A549 (cell line): ENCODE data around the gene TAF13. TPM values are rescaled to one million over a fixed set of nuclear protein-coding genes. Genes with fewer than 3 reads are reported as not detected.
A peak's percentile ranks its signal among the peaks of the same experiment; 100 is the strongest.

ENCODE experiments used
- ATAC-seq, 2 experiments: fragments of 200-7000 bp in 1 of 2; fragments of >200 bp in 1 of 2; cut with Nextera tagmentation in 1 of 2; cut with Tn5 transposase in 1 of 2; 3 replicates each; pipeline versions ENCODE4 v1.8.0 to v1.9.1; 2018 to 2020; ENCODE audit warnings: mild to moderate bottlenecking in 1 of 2, moderate library complexity in 1 of 2
- CTCF ChIA-PET: fragments of 300-600 bp; sonication (Branson Sonifier 250); formaldehyde crosslinking; extraction: SDS; loops from one replicate; lab custom pipeline; 2021; ENCODE audit warnings: antibody characterized with exemption, inconsistent platforms; lab: Yijun Ruan, JAX
- POLR2A ChIA-PET: fragments of 350-600 bp; formaldehyde crosslinking; extraction: SDS; loops from one replicate; lab custom pipeline; 2021; ENCODE audit warnings: antibody characterized with exemption, inconsistent platforms; lab: Yijun Ruan, JAX
- DNase-seq, 2 experiments: peaks; one replicate each; pipeline versions ENCODE4 v3.0.0 to v3.0.0-alpha.2; 2011 to 2016; ENCODE audit warnings: low read depth in 1 of 2, low spot score in 1 of 2
- FAIRE-seq: peaks from 2 replicates; lab custom pipeline; 2011; peaks lifted over from hg19 to GRCh38; lab: Jason Lieb, UNC
- H3K27ac ChIP-seq, 2 experiments: fragments of >200 bp; sonication (Bioruptor Twin); formaldehyde crosslinking; 3 replicates each; pipeline ENCODE4 v1.5.1; 2016 to 2017
- H3K4me1 ChIP-seq: fragments of >200 bp; sonication (Bioruptor Twin); formaldehyde crosslinking; 3 replicates; pipeline ENCODE4 v1.6.1; 2016
- H3K4me2 ChIP-seq: fragments of >200 bp; sonication (Bioruptor Twin); formaldehyde crosslinking; 3 replicates; pipeline ENCODE4 v1.6.1; 2016
- H3K4me3 ChIP-seq: fragments of >200 bp; sonication (Bioruptor Twin); formaldehyde crosslinking; 3 replicates; pipeline ENCODE4 v1.5.1; 2016
- H3K9me3 ChIP-seq: fragments of >200 bp; sonication (Bioruptor Twin); formaldehyde crosslinking; 3 replicates; pipeline ENCODE4 v1.6.1; 2016
- ATOH8 ChIP-seq: fragments of 250-450 bp; sonication (Bioruptor Pico); IDR thresholded peaks from 2 replicates; pipeline ENCODE4 v1.5.0; 2020; ENCODE audit warnings: low read depth, mild to moderate bottlenecking, moderate library complexity
- BCL3 ChIP-seq: fragments of >200 bp; sonication (Bioruptor Twin); formaldehyde crosslinking; IDR thresholded peaks from 3 replicates; pipeline ENCODE4 v1.6.1; 2016
- BHLHE40 ChIP-seq: IDR thresholded peaks from 2 replicates; pipeline ENCODE4 v1.6.1; 2012; ENCODE audit warnings: low read depth, low read length, inconsistent platforms
- CEBPB ChIP-seq, 2 experiments: fragments of >200 bp in 1 of 2; sonication (Bioruptor Twin) in 1 of 2; formaldehyde crosslinking in 1 of 2; IDR thresholded peaks; 2 replicates each; pipeline ENCODE4 v1.6.1; 2012 to 2016
- EHF ChIP-seq: fragments of 250-450 bp; sonication (Bioruptor Pico); IDR thresholded peaks from 2 replicates; pipeline ENCODE4 v1.5.0; 2020; ENCODE audit warnings: mild to moderate bottlenecking
- EHMT2 ChIP-seq: fragments of 200-600 bp; sonication (generic); IDR thresholded peaks from 2 replicates; pipeline ENCODE4 v1.6.1; 2016; ENCODE audit warnings: antibody characterized with exemption, low read depth, mild to moderate bottlenecking, moderate library complexity
- GATA3 ChIP-seq: IDR thresholded peaks from 2 replicates; pipeline ENCODE4 v1.6.1; 2012; ENCODE audit warnings: borderline replicate concordance
- HES2 ChIP-seq: fragments of >200 bp; sonication (Bioruptor Twin); formaldehyde crosslinking; IDR thresholded peaks from 2 replicates; pipeline ENCODE4 v1.6.1; 2016
- HEYL ChIP-seq: fragments of 250-450 bp; sonication (Bioruptor Pico); IDR thresholded peaks from 2 replicates; pipeline ENCODE4 v1.8.0; 2021; ENCODE audit warnings: mild to moderate bottlenecking, moderate library complexity
- HOXB13 ChIP-seq: fragments of 250-450 bp; sonication (Bioruptor Pico); IDR thresholded peaks from 2 replicates; pipeline ENCODE4 v1.5.0; 2020; ENCODE audit warnings: low read depth, mild to moderate bottlenecking, moderate library complexity
- JUN ChIP-seq, 2 experiments: fragments of >200 bp; sonication (Bioruptor Twin); formaldehyde crosslinking; IDR thresholded peaks; 2 replicates in 1 of 2; 3 replicates in 1 of 2; pipeline ENCODE4 v1.6.1; 2016 to 2017
- KDM5A ChIP-seq: fragments of 200-600 bp; sonication (generic); IDR thresholded peaks from 2 replicates; pipeline ENCODE4 v1.6.1; 2016; ENCODE audit warnings: antibody characterized with exemption, mild to moderate bottlenecking
- MAX ChIP-seq: IDR thresholded peaks from 2 replicates; pipeline ENCODE4 v1.6.1; 2012
- MAZ ChIP-seq: fragments of 150-350 bp; IDR thresholded peaks from 2 replicates; pipeline ENCODE4 v1.6.1; 2014; ENCODE audit warnings: antibody characterized with exemption, low read depth, low read length, borderline replicate concordance
- NPAS2 ChIP-seq: fragments of 250-450 bp; sonication (Bioruptor Pico); IDR thresholded peaks from 2 replicates; pipeline ENCODE4 v1.8.0; 2022; ENCODE audit warnings: mild to moderate bottlenecking, moderate library complexity, borderline replicate concordance
- PHF8 ChIP-seq: fragments of 200-600 bp; sonication (generic); IDR thresholded peaks from 2 replicates; pipeline ENCODE4 v1.6.1; 2016; ENCODE audit warnings: low read depth, mild to moderate bottlenecking, antibody characterized with exemption, moderate library complexity, borderline replicate concordance
- POLR2A ChIP-seq: IDR thresholded peaks from 2 replicates; pipeline ENCODE4 v1.6.1; 2012; ENCODE audit warnings: mild to moderate bottlenecking, low read length
- SMC3 ChIP-seq: fragments of >200 bp; sonication (Bioruptor Twin); formaldehyde crosslinking; IDR thresholded peaks from 3 replicates; pipeline ENCODE4 v1.6.1; 2018; ENCODE audit warnings: inconsistent platforms
- ZNF302 ChIP-seq: fragments of 250-450 bp; sonication (Bioruptor Pico); IDR thresholded peaks from 2 replicates; pipeline ENCODE4 v1.9.0; 2021; ENCODE audit warnings: inconsistent platforms, mild to moderate bottlenecking, moderate library complexity
- WGBS: methylation state at CpG from one replicate; pipeline ENCODE4 v1.1.6; 2017; ENCODE audit errors: missing lambda C conversion rate; 5-methylcytosine and 5-hydroxymethylcytosine counted together
- polyA plus RNA-seq, 4 experiments: library from polyadenylated mRNA; depleted of rRNA in 3 of 4; stranded (reverse); fragments of >200 nt; fragmentation: RNase III in 1 of 4; extraction: RNeasy Plus Mini Kit Qiagen cat#74134 plus additional on column Dnase treatment in 1 of 4; gene quantifications; 2 replicates in 3 of 4; 3 replicates in 1 of 4; pipeline ENCODE4 v1.2.3, GENCODE V29; 2011 to 2017

TAF13 gene
- polyA plus RNA-seq, 2 of the 4 experiments (the other 2 are of a cell fraction) = 46.7 to 50.5 TPM

GRCh38 chr1:109083501-109083900 lies 7.7 kb upstream of the TAF13 start:
- H3K9me3 ChIP-seq = no peaks in the 10 kb centered on the region
- ATAC-seq = no peak
- WGBS = 89% methylated on average over 3 of the region's 3 CpGs
- no peak overlapping the region for H3K4me3 ChIP-seq
- no peak for TF ChIP-seq ATOH8 (CRISPR knock-in tag)
- H3K27ac ChIP-seq = no peak overlapping the region
- CTCF ChIA-PET = interaction anchor here (0.6 to 2.1 kb wide), 4 partner anchors 14 to 29 kb away, joined by 3 to 7 read pairs (median 4); a partner anchor contains a TSS
- no peak overlapping the region for H3K4me2 ChIP-seq
- POLR2A ChIA-PET = no interaction called here
- H3K4me1 ChIP-seq = no peaks in the 10 kb centered on the region
- DNase-seq = no peak
- no peak for FAIRE-seq

- CTCF ChIA-PET = interaction anchor here (3.2 kb wide), 1 partner anchor 8 kb away, joined by 13 read pairs; no protein-coding TSS in a partner anchor
- WGBS = 78% methylated on average over 5 of the region's 5 CpGs
Observed at GRCh38 chr1:109080441-109081082, 4.8 kb upstream of the TAF13 start.

GRCh38 chr1:109079240-109079622 lies 3.4 kb upstream of the TAF13 start:
- no peak for TF ChIP-seq NPAS2 (CRISPR knock-in tag)
- no peak for TF ChIP-seq ATOH8 (CRISPR knock-in tag)
- TF ChIP-seq EHMT2 = no peak
- no peak for TF ChIP-seq KDM5A
- no peak for TF ChIP-seq SMC3
- no peak for TF ChIP-seq HOXB13 (CRISPR knock-in tag)
- no peak for TF ChIP-seq HES2
- no peak for TF ChIP-seq JUN (IDR thresholded peaks at IDR 0.05)
- TF ChIP-seq MAX = no peak
- no peak for TF ChIP-seq HEYL (CRISPR knock-in tag)
- TF ChIP-seq BCL3 = no peak
- TF ChIP-seq MAZ = no peak
- no peak for TF ChIP-seq PHF8
- no peak for TF ChIP-seq POLR2A
- TF ChIP-seq CEBPB (IDR thresholded peaks at IDR 0.05) = no peak
- TF ChIP-seq EHF (CRISPR knock-in tag) = no peak
- TF ChIP-seq ZNF302 (CRISPR knock-in tag) = no peak
- no peak for TF ChIP-seq BHLHE40
- FAIRE-seq = no peak
- Histone ChIP-seq H3K27ac (peak overlapping the region; percentile 65 to 84; a peak in 5 of 6 replicates), H3K4me2 (peak overlapping the region; percentile 59), H3K4me1 (no peaks in the 10 kb centered on the region; the same call in 2 of the 3 replicates), H3K4me3 (no peak overlapping the region), H3K9me3 (no peaks in the 10 kb centered on the region)
- ATAC-seq = no peak
- CTCF ChIA-PET = interaction anchor here (3.2 kb wide), 1 partner anchor 9 kb away, joined by 13 read pairs; no protein-coding TSS in a partner anchor
- POLR2A ChIA-PET = no interaction called here
- 93% methylated on average over 2 of the region's 2 CpGs for WGBS
- DNase-seq = no peak

More at GRCh38 chr1:109080441-109081082, 4.8 kb upstream of the TAF13 start:
- Histone ChIP-seq H3K9me3 (no peaks in the 10 kb centered on the region), H3K4me2 (peak overlapping the region; percentile 59; the same call in 2 of the 3 replicates), H3K27ac (peak overlapping the region; percentile 65 to 84; a peak in 5 of 6 replicates), H3K4me3 (no peak overlapping the region), H3K4me1 (no peaks in the 10 kb centered on the region; the same call in 2 of the 3 replicates)
- FAIRE-seq (no peak), ATAC-seq (no peak), DNase-seq (no peak)
- POLR2A ChIA-PET = interaction anchor here (0.8 kb wide), 1 partner anchor 118 kb away, joined by 3 read pairs; the partner anchor contains the start of gene CLCC1
- TF ChIP-seq GATA3 (no peak), PHF8 (no peak)
